Loucy (cell line): ENCODE results near the gene JAZF1.

ENCODE experiments used
- EZH2phosphoT487 ChIP-seq: fragments of 200-600 bp; IDR thresholded peaks from 2 replicates; pipeline ENCODE4 v1.6.1; 2018; ENCODE audit warnings: antibody characterized with exemption, mild to moderate bottlenecking, moderate library complexity, borderline replicate concordance
- TF ChIP-seq, protein P1 (sequence below): fragments of 200-600 bp; sonication (generic); conservative IDR thresholded peaks from 2 replicates; pipeline ENCODE4 v1.5.1; 2014; ENCODE audit warnings: mild to moderate bottlenecking, antibody characterized with exemption, low read length

DNA sequence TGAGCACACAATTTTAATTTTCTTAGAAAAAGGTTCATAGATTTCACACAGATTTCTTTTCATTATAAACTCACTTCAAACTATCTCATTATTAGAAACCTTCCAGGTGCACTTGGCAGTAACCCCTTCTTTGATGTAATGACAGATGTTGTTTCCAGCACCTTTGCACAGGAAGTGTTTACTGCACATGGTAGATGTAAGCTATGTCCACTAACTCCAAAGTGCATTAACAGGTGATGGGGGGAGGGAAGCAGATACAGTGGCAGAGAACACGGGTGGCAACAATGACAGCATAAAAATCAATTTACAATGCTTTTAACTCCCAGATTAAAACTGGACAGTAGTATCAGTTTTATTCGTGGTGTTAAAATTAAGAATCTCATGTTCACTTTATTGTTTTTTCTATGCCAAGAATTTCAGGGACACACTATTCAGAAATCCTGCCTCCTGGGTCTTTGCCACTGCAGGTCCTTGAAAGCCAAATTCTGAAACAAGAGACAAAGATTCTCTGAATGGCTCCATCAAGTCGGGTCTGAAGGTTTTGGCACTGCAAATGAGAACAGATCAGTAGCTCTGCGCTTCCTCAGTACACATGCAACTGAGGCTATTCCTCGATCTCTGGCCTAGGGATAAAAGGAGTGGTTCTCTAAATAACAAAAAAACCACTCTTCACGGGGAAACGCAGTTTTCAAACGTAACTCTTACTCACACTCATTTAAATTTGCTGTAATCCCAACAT, 187.7 kb downstream of the JAZF1 start:
- TF ChIP-seq, protein P1, sequence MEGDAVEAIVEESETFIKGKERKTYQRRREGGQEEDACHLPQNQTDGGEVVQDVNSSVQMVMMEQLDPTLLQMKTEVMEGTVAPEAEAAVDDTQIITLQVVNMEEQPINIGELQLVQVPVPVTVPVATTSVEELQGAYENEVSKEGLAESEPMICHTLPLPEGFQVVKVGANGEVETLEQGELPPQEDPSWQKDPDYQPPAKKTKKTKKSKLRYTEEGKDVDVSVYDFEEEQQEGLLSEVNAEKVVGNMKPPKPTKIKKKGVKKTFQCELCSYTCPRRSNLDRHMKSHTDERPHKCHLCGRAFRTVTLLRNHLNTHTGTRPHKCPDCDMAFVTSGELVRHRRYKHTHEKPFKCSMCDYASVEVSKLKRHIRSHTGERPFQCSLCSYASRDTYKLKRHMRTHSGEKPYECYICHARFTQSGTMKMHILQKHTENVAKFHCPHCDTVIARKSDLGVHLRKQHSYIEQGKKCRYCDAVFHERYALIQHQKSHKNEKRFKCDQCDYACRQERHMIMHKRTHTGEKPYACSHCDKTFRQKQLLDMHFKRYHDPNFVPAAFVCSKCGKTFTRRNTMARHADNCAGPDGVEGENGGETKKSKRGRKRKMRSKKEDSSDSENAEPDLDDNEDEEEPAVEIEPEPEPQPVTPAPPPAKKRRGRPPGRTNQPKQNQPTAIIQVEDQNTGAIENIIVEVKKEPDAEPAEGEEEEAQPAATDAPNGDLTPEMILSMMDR, result no peak
- TF ChIP-seq EZH2phosphoT487, result no peak
